Osteoblast (primary cell): Measurements from ENCODE around the gene RNF19B. TPM values are rescaled to one million over a fixed set of nuclear protein-coding genes. Genes with fewer than 3 reads are reported as not detected.

Experiments
- DNase-seq: peaks from one replicate; pipeline ENCODE4 v3.0.0; 2011; ENCODE audit warnings: low spot score, mixed read lengths; ENCODE audit not compliant: insufficient read length; ENCODE audit errors: missing footprints
- H2AFZ ChIP-seq: 2 replicates; pipeline ENCODE4 v1.6.0; 2011; ENCODE audit warnings: mild to moderate bottlenecking, low read length
- H3K27ac ChIP-seq: 2 replicates; pipeline ENCODE4 v1.5.1; 2011; ENCODE audit warnings: mild to moderate bottlenecking, low read depth, low read length, moderate library complexity
- H3K27me3 ChIP-seq: 2 replicates; pipeline ENCODE4 v1.6.0; 2012; ENCODE audit warnings: mild to moderate bottlenecking, control low read depth, inconsistent platforms, low read length, moderate library complexity; ENCODE audit not compliant: insufficient read depth
- H3K36me3 ChIP-seq: 2 replicates; pipeline ENCODE4 v1.5.1; 2011; ENCODE audit warnings: mild to moderate bottlenecking, low read length, control low read depth, moderate library complexity; ENCODE audit not compliant: insufficient read depth
- H3K4me1 ChIP-seq: 2 replicates; pipeline ENCODE4 v1.5.1; 2011; ENCODE audit warnings: mild to moderate bottlenecking, low read length, control low read depth, moderate library complexity; ENCODE audit not compliant: insufficient read depth
- H3K4me2 ChIP-seq: 2 replicates; pipeline ENCODE4 v1.6.0; 2011; ENCODE audit warnings: mild to moderate bottlenecking, low read length; ENCODE audit not compliant: insufficient read depth
- H3K4me3 ChIP-seq: fragments of 200-600 bp; sonication (generic); 3 replicates; pipeline ENCODE4 v1.5.1; 2012; ENCODE audit warnings: mild to moderate bottlenecking, low read length, inconsistent platforms; ENCODE audit not compliant: insufficient read depth
- H3K79me2 ChIP-seq: 2 replicates; pipeline ENCODE4 v1.6.0; 2012; ENCODE audit warnings: mild to moderate bottlenecking, low read length, control low read depth, inconsistent platforms; ENCODE audit not compliant: insufficient read depth
- H3K9me3 ChIP-seq: 2 replicates; pipeline ENCODE4 v1.5.1; 2011; ENCODE audit warnings: low read depth, low read length, control low read depth
- H4K20me1 ChIP-seq: 2 replicates; pipeline ENCODE4 v1.6.0; 2012; ENCODE audit warnings: mild to moderate bottlenecking, low read length, control low read depth; ENCODE audit not compliant: insufficient read depth
- CTCF ChIP-seq: IDR thresholded peaks from 2 replicates; pipeline ENCODE4 v1.5.1; 2011; ENCODE audit warnings: mild to moderate bottlenecking, low read depth, low read length, moderate library complexity; ENCODE audit errors: extremely low read depth
- total RNA-seq: library from RNA; depleted of rRNA; stranded (reverse); fragments of >200 nt; gene quantifications from 2 replicates; pipeline ENCODE4 v1.2.3, GENCODE V29; 2012

Gene RNF19B
- total RNA-seq, 1 donor: 14.5 TPM

- no peak for DNase-seq
- H2AFZ ChIP-seq: no peak overlapping the region
- no peaks in the 10 kb centered on the region for H3K27me3 ChIP-seq
- H3K4me3 ChIP-seq: no peak overlapping the region
- H3K79me2 ChIP-seq: no peaks in the 10 kb centered on the region
- no peak overlapping the region for H3K4me2 ChIP-seq
- no peaks in the 10 kb centered on the region for H3K36me3 ChIP-seq
- no peak for TF ChIP-seq CTCF
- peaks cover 26% of the 10 kb centered on the region for H3K4me1 ChIP-seq
- H3K27ac ChIP-seq: no peak overlapping the region
- H4K20me1 ChIP-seq: no peaks in the 10 kb centered on the region
- no peaks in the 10 kb centered on the region for H3K9me3 ChIP-seq
Measured at GRCh38 chr1:32984455-32985171, 20.0 kb upstream of the RNF19B start.

GRCh38 chr1:32984090-32984454, 19.5 kb upstream of the RNF19B start:
- Histone ChIP-seq H3K9me3 (no peaks in the 10 kb centered on the region), H3K4me3 (no peak overlapping the region), H2AFZ (no peak overlapping the region), H3K4me2 (no peak overlapping the region), H3K27me3 (no peaks in the 10 kb centered on the region), H3K36me3 (no peaks in the 10 kb centered on the region), H3K27ac (no peak overlapping the region), H4K20me1 (no peaks in the 10 kb centered on the region), H3K79me2 (no peaks in the 10 kb centered on the region), H3K4me1 (peaks cover 23% of the 10 kb centered on the region)
- no peak for TF ChIP-seq CTCF
- DNase-seq: no peak

- no peak overlapping the region for H3K4me2 ChIP-seq
- H3K9me3 ChIP-seq: no peaks in the 10 kb centered on the region
- H4K20me1 ChIP-seq: no peaks in the 10 kb centered on the region
- H3K36me3 ChIP-seq: no peaks in the 10 kb centered on the region
- H2AFZ ChIP-seq: no peak overlapping the region
- H3K27me3 ChIP-seq: no peaks in the 10 kb centered on the region
- H3K79me2 ChIP-seq: no peaks in the 10 kb centered on the region
- H3K4me3 ChIP-seq: no peak overlapping the region
- DNase-seq: no peak
- H3K27ac ChIP-seq: no peak overlapping the region
- H3K4me1 ChIP-seq: peaks cover 12% of the 10 kb centered on the region
- TF ChIP-seq CTCF: no peak
Measured at GRCh38 chr1:32983020-32983419, 18.4 kb upstream of the RNF19B start.

GRCh38 chr1:32981003-32981901, 16.6 kb upstream of the RNF19B start:
- TF ChIP-seq CTCF: no peak
- H3K4me1 ChIP-seq: peaks cover 11% of the 10 kb centered on the region
- peak overlapping the region; percentile 26 for H2AFZ ChIP-seq
- peak overlapping the region; percentile 48 for H3K27ac ChIP-seq
- no peaks in the 10 kb centered on the region for H3K9me3 ChIP-seq
- H3K36me3 ChIP-seq: no peaks in the 10 kb centered on the region
- DNase-seq: peak; percentile 91
- H3K79me2 ChIP-seq: no peaks in the 10 kb centered on the region
- H3K4me2 ChIP-seq: peak overlapping the region; percentile 49
- no peak overlapping the region for H3K4me3 ChIP-seq
- H3K27me3 ChIP-seq: no peaks in the 10 kb centered on the region
- H4K20me1 ChIP-seq: no peaks in the 10 kb centered on the region
